ENCODE measurements around the gene ENOX1.
"Not testable (repeated sequence)": the region's sequence is repeated elsewhere in the genome, so short reads cannot be mapped to it uniquely, and the experiment has no call there.

The ENOX1 gene

GRCh38 chr13:43363156-43363953 is 423.4 kb downstream of the ENOX1 start:
- DNase-seq (ENCODE audit: low read depth in 2 of 3, low spot score in 2 of 3), result no peak

GRCh38 chr13:43362556-43362955 is 424.2 kb downstream of the ENOX1 start:
- no peak for DNase-seq (ENCODE audit: low read depth in 2 of 3, low spot score in 2 of 3)

GRCh38 chr13:43360892-43361610 is 425.7 kb downstream of the ENOX1 start:
- DNase-seq (ENCODE audit: low read depth in 2 of 3, low spot score in 2 of 3), result no peak

- DNase-seq (ENCODE audit: low read depth in 2 of 3, low spot score in 2 of 3), result no peak
Observed at GRCh38 chr13:43360171-43360570, 426.6 kb downstream of the ENOX1 start.

GRCh38 chr13:43359536-43359935 is 427.2 kb downstream of the ENOX1 start:
- no peak for DNase-seq (ENCODE audit: low read depth in 2 of 3, low spot score in 2 of 3)

GRCh38 chr13:43357564-43357963 is 429.2 kb downstream of the ENOX1 start:
- no peak for DNase-seq (ENCODE audit: low read depth in 2 of 3, low spot score in 2 of 3)

GRCh38 chr13:43356567-43356966 is 430.2 kb downstream of the ENOX1 start:
- DNase-seq (ENCODE audit: low read depth in 2 of 3, low spot score in 2 of 3), result no peak

- no peak for DNase-seq (ENCODE audit: low read depth in 2 of 3, low spot score in 2 of 3)
Observed at GRCh38 chr13:43355774-43356173, 431.0 kb downstream of the ENOX1 start.

- no peak for DNase-seq (ENCODE audit: low read depth in 2 of 3, low spot score in 2 of 3)
Observed at GRCh38 chr13:43354153-43354945, 432.4 kb downstream of the ENOX1 start.

GRCh38 chr13:43353631-43354030 is 433.1 kb downstream of the ENOX1 start:
- DNase-seq (ENCODE audit: low read depth in 2 of 3, low spot score in 2 of 3), result no peak

GRCh38 chr13:43351612-43352011 is 435.2 kb downstream of the ENOX1 start:
- not testable (repeated sequence) for DNase-seq (ENCODE audit: low read depth in 2 of 3, low spot score in 2 of 3)

GRCh38 chr13:43348397-43348796 is 438.4 kb downstream of the ENOX1 start:
- no peak for DNase-seq (ENCODE audit: low read depth in 2 of 3, low spot score in 2 of 3)

GRCh38 chr13:43347877-43348276 is 438.9 kb downstream of the ENOX1 start:
- DNase-seq (ENCODE audit: low read depth in 2 of 3, low spot score in 2 of 3), result no peak

GRCh38 chr13:43346427-43346826 is 440.3 kb downstream of the ENOX1 start:
- DNase-seq (ENCODE audit: low read depth in 2 of 3, low spot score in 2 of 3), result no peak

GRCh38 chr13:43343645-43344044 is 443.1 kb downstream of the ENOX1 start:
- no peak for DNase-seq (ENCODE audit: low read depth in 2 of 3, low spot score in 2 of 3)

- no peak for DNase-seq (ENCODE audit: low read depth in 2 of 3, low spot score in 2 of 3)
Observed at GRCh38 chr13:43339805-43340550, 446.8 kb downstream of the ENOX1 start.

- no peak for DNase-seq (ENCODE audit: low read depth in 2 of 3, low spot score in 2 of 3)
Observed at GRCh38 chr13:43339145-43339804, 447.5 kb downstream of the ENOX1 start.

- DNase-seq (ENCODE audit: low read depth in 2 of 3, low spot score in 2 of 3), result no peak
Observed at GRCh38 chr13:43335764-43336163, 451.0 kb downstream of the ENOX1 start.

GRCh38 chr13:43333176-43333575 is 453.6 kb downstream of the ENOX1 start:
- no peak for DNase-seq (ENCODE audit: low read depth in 2 of 3, low spot score in 2 of 3)

- no peak for DNase-seq (ENCODE audit: low read depth in 2 of 3, low spot score in 2 of 3)
Observed at GRCh38 chr13:43331672-43332071, 455.1 kb downstream of the ENOX1 start.

Measured in activated CD8-positive, alpha-beta memory T cell treated with anti-CD3 and anti-CD28 coated beads for 48 hours (primary cell).